ENCODE results near the gene MAN1C1.
A peak's percentile ranks its signal among the peaks of the same experiment; 100 is the strongest.

- TF ChIP-seq, protein P1, sequence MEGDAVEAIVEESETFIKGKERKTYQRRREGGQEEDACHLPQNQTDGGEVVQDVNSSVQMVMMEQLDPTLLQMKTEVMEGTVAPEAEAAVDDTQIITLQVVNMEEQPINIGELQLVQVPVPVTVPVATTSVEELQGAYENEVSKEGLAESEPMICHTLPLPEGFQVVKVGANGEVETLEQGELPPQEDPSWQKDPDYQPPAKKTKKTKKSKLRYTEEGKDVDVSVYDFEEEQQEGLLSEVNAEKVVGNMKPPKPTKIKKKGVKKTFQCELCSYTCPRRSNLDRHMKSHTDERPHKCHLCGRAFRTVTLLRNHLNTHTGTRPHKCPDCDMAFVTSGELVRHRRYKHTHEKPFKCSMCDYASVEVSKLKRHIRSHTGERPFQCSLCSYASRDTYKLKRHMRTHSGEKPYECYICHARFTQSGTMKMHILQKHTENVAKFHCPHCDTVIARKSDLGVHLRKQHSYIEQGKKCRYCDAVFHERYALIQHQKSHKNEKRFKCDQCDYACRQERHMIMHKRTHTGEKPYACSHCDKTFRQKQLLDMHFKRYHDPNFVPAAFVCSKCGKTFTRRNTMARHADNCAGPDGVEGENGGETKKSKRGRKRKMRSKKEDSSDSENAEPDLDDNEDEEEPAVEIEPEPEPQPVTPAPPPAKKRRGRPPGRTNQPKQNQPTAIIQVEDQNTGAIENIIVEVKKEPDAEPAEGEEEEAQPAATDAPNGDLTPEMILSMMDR (conservative IDR thresholded peaks at IDR 0.05; ENCODE audit: low read depth, low read length) = peak; percentile 93
- no peak for TF ChIP-seq EZH2 (IDR thresholded peaks at IDR 0.05; ENCODE audit: low read length, unreplicated experiment)
- no peak for TF ChIP-seq EZH2phosphoT487 (IDR thresholded peaks at IDR 0.05; ENCODE audit: borderline replicate concordance, low read length)
Observed at GRCh38 chr1:25810341-25811299, 194.0 kb downstream of the MAN1C1 start.
